AG04449 (cell line): ENCODE data around the gene B3GNT5.
"Not testable (repeated sequence)": the region's sequence is repeated elsewhere in the genome, so short reads cannot be mapped to it uniquely, and the experiment has no call there.

Experiments
- CTCF ChIA-PET: fragments of 350-600 bp; formaldehyde crosslinking; extraction: SDS; loops from one replicate; lab custom pipeline; 2021; ENCODE audit warnings: antibody characterized with exemption; lab: Yijun Ruan, JAX
- POLR2A ChIA-PET: fragments of 400-600, 350-600 bp; formaldehyde crosslinking; extraction: SDS; loops from one replicate; lab custom pipeline; 2020; ENCODE audit warnings: antibody characterized with exemption, inconsistent platforms; lab: Yijun Ruan, JAX
- DNase-seq: peaks from one replicate; pipeline ENCODE4 v3.0.0-alpha.2; 2010; ENCODE audit warnings: low read depth, low spot score
- H3K4me3 ChIP-seq: 2 replicates; pipeline ENCODE4 v1.5.1; 2011; ENCODE audit warnings: low read depth, mild to moderate bottlenecking, control low read depth, low read length
- TF ChIP-seq, protein P1 (sequence below): IDR thresholded peaks from one replicate; pipeline ENCODE4 v1.5.1; 2011; ENCODE audit warnings: mild to moderate bottlenecking, moderate library complexity, low read length, control low read depth, inconsistent platforms; ENCODE audit not compliant: insufficient read depth; ENCODE audit errors: missing control alignments

Gene B3GNT5

GRCh38 chr3:183226333-183226890, 26.6 kb upstream of the B3GNT5 start:
- ChIA-PET CTCF (no interaction called here), POLR2A (no interaction called here)
- DNase-seq, result no peak

DNA sequence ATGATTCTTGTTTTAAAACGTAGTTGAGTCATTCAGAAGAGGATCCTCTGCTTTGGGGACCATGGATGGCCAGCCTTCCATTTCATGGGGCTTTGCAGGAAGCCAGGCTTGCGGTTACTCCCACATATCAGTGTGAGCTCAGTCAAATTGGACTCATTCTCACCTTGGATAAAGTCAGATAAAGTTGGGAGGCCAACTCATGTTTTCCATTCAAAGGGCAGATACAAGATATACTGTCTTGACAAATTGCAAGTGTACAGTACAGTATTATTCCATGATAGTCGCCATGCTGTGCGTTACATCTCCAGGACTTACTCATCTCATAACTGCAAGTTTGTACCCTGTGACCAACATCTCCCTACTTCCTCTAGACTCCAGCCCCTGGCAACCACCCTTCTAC, 25.5 kb upstream of the B3GNT5 start:
- CTCF ChIA-PET, result interaction anchor here (1.0 to 1.2 kb wide), 2 partner anchors 43 to 155 kb away, joined by 3 to 5 read pairs; no protein-coding TSS in a partner anchor
- TF ChIP-seq, protein P1, sequence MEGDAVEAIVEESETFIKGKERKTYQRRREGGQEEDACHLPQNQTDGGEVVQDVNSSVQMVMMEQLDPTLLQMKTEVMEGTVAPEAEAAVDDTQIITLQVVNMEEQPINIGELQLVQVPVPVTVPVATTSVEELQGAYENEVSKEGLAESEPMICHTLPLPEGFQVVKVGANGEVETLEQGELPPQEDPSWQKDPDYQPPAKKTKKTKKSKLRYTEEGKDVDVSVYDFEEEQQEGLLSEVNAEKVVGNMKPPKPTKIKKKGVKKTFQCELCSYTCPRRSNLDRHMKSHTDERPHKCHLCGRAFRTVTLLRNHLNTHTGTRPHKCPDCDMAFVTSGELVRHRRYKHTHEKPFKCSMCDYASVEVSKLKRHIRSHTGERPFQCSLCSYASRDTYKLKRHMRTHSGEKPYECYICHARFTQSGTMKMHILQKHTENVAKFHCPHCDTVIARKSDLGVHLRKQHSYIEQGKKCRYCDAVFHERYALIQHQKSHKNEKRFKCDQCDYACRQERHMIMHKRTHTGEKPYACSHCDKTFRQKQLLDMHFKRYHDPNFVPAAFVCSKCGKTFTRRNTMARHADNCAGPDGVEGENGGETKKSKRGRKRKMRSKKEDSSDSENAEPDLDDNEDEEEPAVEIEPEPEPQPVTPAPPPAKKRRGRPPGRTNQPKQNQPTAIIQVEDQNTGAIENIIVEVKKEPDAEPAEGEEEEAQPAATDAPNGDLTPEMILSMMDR, result no peak
- POLR2A ChIA-PET, result no interaction called here
- H3K4me3 ChIP-seq, result no peak overlapping the region
- DNase-seq, result no peak

More at GRCh38 chr3:183226333-183226890, 26.6 kb upstream of the B3GNT5 start:
- TF ChIP-seq, protein P1, result no peak
- no peak overlapping the region for H3K4me3 ChIP-seq

DNA sequence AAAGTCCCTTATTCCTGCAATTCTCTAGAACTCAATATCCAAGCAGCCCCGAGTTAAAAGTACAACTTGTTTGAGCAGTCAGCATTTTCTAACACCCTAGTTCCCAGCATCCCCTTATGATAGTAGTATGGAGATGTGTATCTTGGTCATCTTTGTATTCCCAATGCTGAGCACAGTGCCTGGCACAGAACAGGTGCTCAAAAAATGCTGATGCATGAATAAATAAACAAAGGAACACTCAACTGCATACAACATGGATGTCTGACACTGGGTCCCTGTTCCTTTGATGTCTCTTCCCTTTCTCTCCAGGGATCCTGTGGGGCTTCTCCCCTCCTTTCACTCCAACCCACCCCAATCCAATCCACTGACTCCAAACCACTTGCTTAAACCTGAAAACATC, 23.9 kb upstream of the B3GNT5 start:
- CTCF ChIA-PET, result no interaction called here
- POLR2A ChIA-PET, result no interaction called here
- TF ChIP-seq, protein P1, result no peak
- H3K4me3 ChIP-seq, result no peak overlapping the region
- no peak for DNase-seq

DNA sequence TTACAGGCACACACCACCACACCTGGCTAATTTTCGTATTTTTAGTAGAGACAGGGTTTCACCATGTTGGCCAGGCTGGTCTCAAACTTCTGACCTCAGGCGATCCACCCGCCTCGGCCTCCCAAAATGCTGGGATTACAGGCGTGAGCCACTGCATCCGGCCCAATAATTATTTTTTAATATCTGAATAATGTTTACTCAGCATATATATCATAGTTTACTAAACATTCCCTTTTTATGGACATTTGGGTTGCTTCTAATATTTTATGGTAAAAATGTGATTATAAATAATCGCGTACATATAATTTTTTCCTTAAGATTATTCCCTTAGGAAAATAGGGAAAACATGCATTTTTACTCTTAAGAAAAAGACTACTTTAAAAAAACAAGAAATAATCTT, 22.8 kb upstream of the B3GNT5 start:
- DNase-seq, POLR2A ChIA-PET, CTCF ChIA-PET, H3K4me3 ChIP-seq: not testable (repeated sequence)

DNA sequence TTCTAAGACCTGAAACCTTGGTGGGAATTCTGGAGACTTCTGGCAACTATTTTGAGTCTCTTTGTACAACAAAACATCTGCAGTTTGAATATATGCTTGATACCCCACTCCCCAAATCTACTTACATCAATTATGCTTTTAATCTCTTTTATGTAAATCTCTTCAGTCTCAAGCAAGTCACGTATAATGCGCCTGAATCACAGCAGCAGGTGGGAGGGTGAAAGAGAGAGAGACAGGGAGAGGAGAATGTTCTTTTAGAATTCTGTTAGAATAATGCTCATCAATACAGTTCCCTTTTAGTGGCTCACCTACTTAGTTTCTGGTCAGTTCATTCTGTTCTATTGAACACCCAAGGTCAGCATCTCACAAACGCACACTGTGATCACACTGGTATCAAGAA, 22.2 kb upstream of the B3GNT5 start:
- ChIA-PET POLR2A (no interaction called here), CTCF (no interaction called here)
- no peak for DNase-seq
- TF ChIP-seq, protein P1, result no peak
- no peak overlapping the region for H3K4me3 ChIP-seq

DNA sequence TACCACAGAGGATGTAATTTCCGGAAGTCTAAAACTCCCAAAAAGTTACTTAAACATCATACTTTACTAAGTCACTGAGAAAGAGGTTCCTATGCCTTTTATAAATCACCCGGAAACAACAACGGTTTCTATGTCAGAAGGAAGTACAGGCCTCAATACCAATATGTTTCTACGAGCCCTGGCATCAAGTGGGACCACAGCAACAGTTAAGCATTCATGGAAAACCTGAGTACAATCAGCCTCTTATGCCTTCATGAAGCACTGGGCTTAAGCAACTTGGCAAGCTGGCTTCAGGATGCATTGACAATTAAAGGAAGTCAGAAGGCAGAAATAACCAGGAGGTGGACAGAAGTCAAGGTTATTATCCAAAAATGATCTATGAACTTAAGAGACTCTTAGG, 19.1 kb upstream of the B3GNT5 start:
- ChIA-PET POLR2A (no interaction called here), CTCF (no interaction called here)
- H3K4me3 ChIP-seq, result no peak overlapping the region
- DNase-seq, result no peak
- TF ChIP-seq, protein P1, result no peak

- no peak overlapping the region for H3K4me3 ChIP-seq
- DNase-seq, result no peak
- POLR2A ChIA-PET, result no interaction called here
- CTCF ChIA-PET, result interaction anchor here (0.7 kb wide), 1 partner anchor 24 kb away, joined by 4 read pairs; no protein-coding TSS in a partner anchor
- TF ChIP-seq, protein P1, result no peak
Observed at GRCh38 chr3:183239046-183239445, 14.0 kb upstream of the B3GNT5 start.
